WERI-Rb-1 (cell line): ENCODE measurements around the gene CBFA2T3.

Experiments used
- DNase-seq: peaks from one replicate; pipeline ENCODE4 v3.0.0-alpha.2; 2020
- H3K27ac ChIP-seq: fragments of 250-450 bp; sonication (Bioruptor Pico); 2 replicates; pipeline ENCODE4 v1.5.1; 2020; ENCODE audit warnings: mild to moderate bottlenecking, moderate library complexity
- H3K27me3 ChIP-seq: fragments of 250-450 bp; sonication (Bioruptor Pico); 2 replicates; pipeline ENCODE4 v1.5.1; 2021; ENCODE audit warnings: mild to moderate bottlenecking, low read depth, moderate library complexity; ENCODE audit not compliant: insufficient read depth, severe bottlenecking
- H3K36me3 ChIP-seq: fragments of 250-450 bp; sonication (Bioruptor Pico); 2 replicates; pipeline ENCODE4 v1.5.1; 2020; ENCODE audit warnings: mild to moderate bottlenecking, moderate library complexity
- H3K4me3 ChIP-seq: 2 replicates; pipeline ENCODE4 v1.5.1; 2011; ENCODE audit warnings: low read depth, mild to moderate bottlenecking, control low read depth, low read length
- H3K9me3 ChIP-seq: fragments of 250-450 bp; sonication (Bioruptor Pico); 2 replicates; pipeline ENCODE4 v1.5.1; 2021; ENCODE audit warnings: mild to moderate bottlenecking, moderate library complexity; ENCODE audit not compliant: severe bottlenecking
- CTCF ChIP-seq: IDR thresholded peaks from 2 replicates; pipeline ENCODE4 v1.5.1; 2011; ENCODE audit warnings: low read depth, mild to moderate bottlenecking, control low read depth, inconsistent platforms, low read length

CBFA2T3 gene

GRCh38 chr16:88857728-88858339 lies 119.2 kb downstream of the CBFA2T3 start:
- DNase-seq, result peak; percentile 57

GRCh38 chr16:88856828-88857727 lies 119.9 kb downstream of the CBFA2T3 start, which contains the start of the genes GALNS and TRAPPC2L:
TSS of gene GALNS (minus strand) at chr16:88856947. CDS start at chr16:88856877, 70 bp downstream.
TSS of gene TRAPPC2L (plus strand) at chr16:88857127. CDS start at chr16:88857151, 24 bp downstream.
- Histone ChIP-seq H3K36me3 (no peaks in the 10 kb centered on the region; the same call in 1 of the 2 replicates), H3K27me3 (no peaks in the 10 kb centered on the region), H3K27ac (peak within 1 kb of the TSS; percentile 74), H3K9me3 (no peaks in the 10 kb centered on the region), H3K4me3 (peak within 1 kb of the TSS; percentile 84)
- peak; percentile 92 for DNase-seq
- no peak for TF ChIP-seq CTCF

More at GRCh38 chr16:88857728-88858339, 119.2 kb downstream of the CBFA2T3 start:
- H3K36me3 ChIP-seq, result no peaks in the 10 kb centered on the region; the same call in 1 of the 2 replicates
- H3K4me3 ChIP-seq, result peak overlapping the region; percentile 84
- H3K9me3 ChIP-seq, result no peaks in the 10 kb centered on the region
- H3K27ac ChIP-seq, result peak overlapping the region; percentile 74; the same call in 1 of the 2 replicates
- peak; percentile 72 for TF ChIP-seq CTCF
- no peaks in the 10 kb centered on the region for H3K27me3 ChIP-seq

- no peak for TF ChIP-seq CTCF
- no peak for DNase-seq
- H3K27ac ChIP-seq, result no peak overlapping the region
These were observed 120.7 kb downstream of the CBFA2T3 start for GRCh38 chr16:88856122-88856827.

GRCh38 chr16:88855736-88856121 lies 121.3 kb downstream of the CBFA2T3 start:
- H3K36me3 ChIP-seq, result no peaks in the 10 kb centered on the region; the same call in 1 of the 2 replicates
- TF ChIP-seq CTCF, result no peak
- H3K9me3 ChIP-seq, result no peaks in the 10 kb centered on the region
- DNase-seq, result no peak
- H3K4me3 ChIP-seq, result no peak overlapping the region
- H3K27me3 ChIP-seq, result no peaks in the 10 kb centered on the region
- H3K27ac ChIP-seq, result no peak overlapping the region

More at GRCh38 chr16:88856122-88856827, 120.7 kb downstream of the CBFA2T3 start:
- peak overlapping the region; percentile 34 for H3K4me3 ChIP-seq
- no peaks in the 10 kb centered on the region for H3K27me3 ChIP-seq
- H3K36me3 ChIP-seq, result no peaks in the 10 kb centered on the region; the same call in 1 of the 2 replicates
- no peaks in the 10 kb centered on the region for H3K9me3 ChIP-seq

GRCh38 chr16:88855176-88855575 lies 121.8 kb downstream of the CBFA2T3 start:
- Histone ChIP-seq H3K9me3 (no peaks in the 10 kb centered on the region), H3K27me3 (no peaks in the 10 kb centered on the region), H3K4me3 (no peak overlapping the region), H3K27ac (no peak overlapping the region), H3K36me3 (no peaks in the 10 kb centered on the region; the same call in 1 of the 2 replicates)
- no peak for TF ChIP-seq CTCF
- DNase-seq, result no peak
